Stimulated activated CD8-positive, alpha-beta memory T cell treated with anti-CD3 and anti-CD28 coated beads, Interleukin-15, amount 100 ng/mL, for 48 hours (primary cell): ENCODE results near the gene ZNF280B.
"Not testable (repeated sequence)": the region's sequence is repeated elsewhere in the genome, so short reads cannot be mapped to it uniquely, and the experiment has no call there.

Source experiments
- DNase-seq, 2 donors: peaks; one replicate each; pipeline ENCODE4 v3.0.0-alpha.2; 2020; ENCODE audit warnings: low read depth in 2 of 2

Gene ZNF280B

GRCh38 chr22:22509912-22510311 is 1.4 kb upstream of the ZNF280B start:
- DNase-seq = not testable (repeated sequence)

GRCh38 chr22:22507743-22508273 is 734 bp downstream of the ZNF280B start:
- DNase-seq = no peak

GRCh38 chr22:22506736-22507135 is 1.8 kb downstream of the ZNF280B start:
- no peak for DNase-seq

DNA sequence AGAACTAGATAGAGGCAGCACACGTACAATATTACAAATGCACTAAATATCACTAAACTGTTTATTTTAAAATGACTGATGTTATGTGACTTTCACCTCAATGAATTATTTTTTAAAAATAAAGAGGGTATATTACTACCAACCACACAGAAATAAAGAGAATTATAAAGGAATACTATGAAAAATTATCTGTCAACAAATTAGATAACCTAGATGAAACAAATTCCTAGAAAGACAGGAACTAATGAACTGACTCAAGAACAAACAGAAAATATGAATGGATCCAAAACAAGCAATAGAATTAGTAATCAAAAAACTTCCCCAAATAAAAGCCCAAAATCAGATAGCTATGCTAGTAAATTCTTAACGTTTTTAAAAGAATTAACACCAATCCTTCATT is 10.3 kb downstream of the ZNF280B start:
- DNase-seq = no peak

DNA sequence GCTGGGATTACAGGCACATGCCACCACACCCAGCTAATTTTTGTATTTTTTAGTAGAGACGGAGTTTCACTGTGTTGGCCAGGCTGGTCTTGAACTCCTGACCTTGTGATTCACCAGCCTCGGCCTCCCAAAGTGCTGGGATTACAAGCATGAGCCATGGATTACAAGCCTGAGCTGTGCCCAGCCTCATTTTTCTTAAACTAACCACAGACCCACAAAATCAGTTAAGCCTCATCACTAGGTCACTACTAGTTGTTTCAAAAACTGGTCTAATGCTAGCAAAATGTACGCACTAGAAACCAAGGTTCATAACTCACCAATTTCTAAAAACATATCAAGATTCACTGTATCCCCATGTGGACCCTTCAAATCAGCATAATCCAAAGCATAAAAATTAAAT is 17.0 kb downstream of the ZNF280B start:
- not testable (repeated sequence) for DNase-seq

DNA sequence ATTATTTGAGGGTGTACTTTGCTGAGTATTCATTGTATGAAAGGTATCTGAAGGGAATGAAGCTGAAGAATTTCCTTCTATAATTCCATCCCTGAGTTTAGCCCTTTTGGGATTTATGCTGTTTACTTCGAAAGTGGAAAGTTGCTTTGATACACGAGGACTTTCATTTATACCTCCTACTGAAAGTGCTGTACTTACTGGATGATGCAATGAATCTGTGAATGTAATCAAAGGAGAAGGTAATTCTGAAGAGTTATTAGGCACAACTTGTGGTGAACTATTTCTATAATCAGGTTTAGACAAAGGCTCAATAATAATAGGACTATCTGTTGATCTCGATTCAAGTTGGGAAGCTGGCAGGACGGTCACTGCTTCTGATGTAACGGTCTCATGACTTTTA is 19.8 kb downstream of the ZNF280B start:
- DNase-seq = no peak

GRCh38 chr22:22487869-22488597 is 20.5 kb downstream of the ZNF280B start:
- no peak for DNase-seq

DNA sequence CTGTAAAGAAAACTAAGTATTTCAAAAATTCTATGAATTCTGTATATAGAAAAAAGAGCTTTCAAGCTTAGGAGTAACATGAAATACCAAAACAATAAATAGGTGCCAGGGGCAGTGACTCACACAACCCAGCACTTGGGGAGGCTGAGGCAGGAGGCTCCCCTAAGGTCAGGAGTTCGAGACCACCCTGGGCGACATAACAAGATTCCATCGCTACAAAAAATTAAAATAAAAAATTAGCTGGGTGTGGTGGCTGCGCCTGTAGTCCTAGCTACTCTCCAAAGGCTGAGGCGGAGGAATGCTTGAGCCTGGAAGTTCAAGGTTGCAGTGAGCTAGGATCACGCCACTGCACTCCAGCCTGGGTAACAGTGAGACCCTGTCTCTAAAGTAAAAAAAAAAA is 21.5 kb downstream of the ZNF280B start:
- DNase-seq = no peak

DNA sequence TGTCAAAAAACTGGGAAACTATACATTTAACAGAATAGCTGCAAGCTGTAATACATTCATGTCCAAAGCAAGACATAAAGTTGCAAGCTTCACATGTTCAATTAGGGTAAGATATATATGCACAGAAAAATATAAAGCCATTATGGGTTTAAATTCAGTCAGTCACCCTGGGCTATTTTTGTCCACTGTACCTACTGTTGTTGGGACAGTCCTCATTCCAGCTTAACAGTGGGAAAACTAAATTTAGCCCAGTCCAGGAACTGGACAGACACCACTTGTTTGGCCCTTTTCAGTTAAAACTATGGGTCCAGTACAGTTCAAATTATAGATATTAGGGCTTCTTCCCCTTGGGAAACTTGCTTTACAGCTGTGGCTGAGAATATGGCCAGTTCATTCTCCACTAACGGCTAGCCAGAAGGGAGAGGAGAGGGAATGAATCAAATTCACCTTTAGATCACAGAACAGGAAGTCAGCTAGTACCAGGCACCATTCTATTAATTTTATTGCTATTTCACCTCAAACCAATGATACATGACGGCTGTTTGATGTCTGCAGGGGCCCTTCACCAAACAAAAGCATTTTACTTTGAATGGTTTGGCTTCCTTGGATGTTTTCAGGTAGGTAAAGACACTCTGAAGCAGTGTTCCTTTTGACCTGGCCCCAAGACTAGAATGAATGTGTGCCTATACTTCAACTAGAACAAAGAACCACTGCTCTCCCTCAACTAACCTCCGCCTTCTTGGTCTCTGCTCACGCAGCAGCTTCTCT is 22.2 kb downstream of the ZNF280B start:
- DNase-seq = no peak

DNA sequence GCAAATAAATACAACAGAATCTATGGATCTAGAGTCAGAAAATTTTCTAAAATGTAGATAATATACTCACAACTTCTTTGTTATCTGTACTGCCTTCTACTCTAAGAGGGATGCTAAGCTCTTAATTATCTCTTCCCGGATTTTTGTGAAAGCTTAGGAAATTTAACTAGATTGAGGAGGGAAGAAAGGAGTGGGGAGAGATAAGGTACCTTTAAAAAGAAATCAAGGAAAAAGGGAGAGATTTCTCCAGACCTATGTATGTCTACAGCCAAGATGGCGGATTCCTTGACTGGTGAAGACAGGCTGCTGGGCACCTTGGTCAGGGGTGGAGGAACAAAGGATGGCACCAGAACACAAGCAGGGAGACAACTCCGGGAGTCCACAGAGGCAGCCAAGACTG is 23.0 kb downstream of the ZNF280B start:
- DNase-seq = no peak

GRCh38 chr22:22484023-22484422 is 24.5 kb downstream of the ZNF280B start:
- no peak for DNase-seq

- DNase-seq = no peak
These were observed 27.6 kb downstream of the ZNF280B start for GRCh38 chr22:22480940-22481339.

DNA sequence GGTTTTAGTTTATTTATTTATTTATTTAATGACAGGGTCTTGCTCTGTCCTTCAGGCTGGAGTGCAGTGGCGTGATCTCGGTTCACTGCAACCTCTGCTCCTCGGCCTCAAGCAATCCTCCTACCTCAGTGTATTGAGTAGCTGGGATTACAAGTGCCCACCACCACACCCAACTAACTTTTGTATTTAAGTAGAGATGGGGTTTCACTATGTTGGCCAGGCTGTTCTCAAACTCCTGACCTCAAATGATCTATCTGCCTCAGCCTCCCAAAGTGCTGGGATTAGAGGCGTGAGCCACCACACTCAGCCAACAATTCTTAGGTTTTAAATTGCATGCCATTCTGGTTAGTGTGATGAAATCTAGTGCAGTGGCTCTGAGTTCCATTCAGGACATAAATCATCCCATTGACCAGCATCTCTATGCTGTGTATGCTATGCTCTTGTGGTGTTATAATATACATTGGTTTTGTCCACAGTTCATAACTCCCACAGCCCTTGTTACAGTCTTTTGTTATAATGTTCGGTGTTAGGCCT is 28.5 kb downstream of the ZNF280B start:
- no peak for DNase-seq

- no peak for DNase-seq
These were observed 29.4 kb downstream of the ZNF280B start for GRCh38 chr22:22479116-22479515.

GRCh38 chr22:22478470-22478869 is 30.1 kb downstream of the ZNF280B start:
- DNase-seq = no peak

GRCh38 chr22:22474733-22475132 is 33.8 kb downstream of the ZNF280B start:
- DNase-seq = no peak

DNA sequence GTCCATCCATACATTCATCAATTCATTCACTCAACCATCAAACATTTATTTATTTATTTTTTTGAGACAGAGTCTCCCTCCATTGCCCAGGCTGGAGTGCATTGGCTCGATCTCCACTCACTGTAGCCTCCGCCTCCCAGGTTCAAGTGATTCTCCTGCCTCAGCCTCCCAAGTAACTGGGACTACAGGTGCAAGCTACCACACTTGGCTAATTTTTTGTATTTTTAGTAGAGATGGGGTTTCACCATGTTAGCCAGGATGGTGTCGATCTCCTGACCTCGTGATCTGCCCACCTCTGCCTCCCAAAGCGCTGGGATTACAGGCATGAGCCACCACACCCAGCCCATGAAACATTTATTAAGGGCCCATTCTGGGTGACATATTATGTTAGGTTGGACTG is 37.4 kb downstream of the ZNF280B start:
- not testable (repeated sequence) for DNase-seq

DNA sequence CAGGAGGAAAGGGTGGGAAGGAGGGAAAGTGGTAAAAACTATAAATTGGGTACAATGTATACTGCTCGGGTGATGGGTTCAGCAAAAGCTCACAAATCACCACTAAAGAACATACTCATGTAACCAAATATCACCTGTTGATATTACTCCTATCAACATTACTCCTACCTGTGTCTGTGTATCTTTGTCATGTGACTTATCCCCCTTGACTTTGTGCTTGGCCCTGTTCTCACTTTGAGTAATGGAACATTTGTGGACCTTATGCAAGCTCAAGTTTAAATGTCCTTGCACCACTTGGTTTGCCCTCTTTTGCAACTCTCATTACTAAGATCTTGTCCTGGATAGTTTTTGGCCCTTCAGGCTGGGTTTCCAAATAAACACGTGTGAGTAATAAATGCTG is 39.0 kb downstream of the ZNF280B start:
- DNase-seq = no peak

GRCh38 chr22:22468794-22469469 is 39.6 kb downstream of the ZNF280B start:
- DNase-seq = not testable (repeated sequence)

- no peak for DNase-seq
These were observed 41.4 kb downstream of the ZNF280B start for GRCh38 chr22:22467112-22467511.

- no peak for DNase-seq
These were observed 42.8 kb downstream of the ZNF280B start for GRCh38 chr22:22465782-22466181.

GRCh38 chr22:22465094-22465602 is 43.4 kb downstream of the ZNF280B start:
- DNase-seq = no peak
